Measurements from ENCODE around the gene NLRC5.

GRCh38 chr16:57042157-57043111 is 53.1 kb downstream of the NLRC5 start:
- TF ChIP-seq, protein P1, sequence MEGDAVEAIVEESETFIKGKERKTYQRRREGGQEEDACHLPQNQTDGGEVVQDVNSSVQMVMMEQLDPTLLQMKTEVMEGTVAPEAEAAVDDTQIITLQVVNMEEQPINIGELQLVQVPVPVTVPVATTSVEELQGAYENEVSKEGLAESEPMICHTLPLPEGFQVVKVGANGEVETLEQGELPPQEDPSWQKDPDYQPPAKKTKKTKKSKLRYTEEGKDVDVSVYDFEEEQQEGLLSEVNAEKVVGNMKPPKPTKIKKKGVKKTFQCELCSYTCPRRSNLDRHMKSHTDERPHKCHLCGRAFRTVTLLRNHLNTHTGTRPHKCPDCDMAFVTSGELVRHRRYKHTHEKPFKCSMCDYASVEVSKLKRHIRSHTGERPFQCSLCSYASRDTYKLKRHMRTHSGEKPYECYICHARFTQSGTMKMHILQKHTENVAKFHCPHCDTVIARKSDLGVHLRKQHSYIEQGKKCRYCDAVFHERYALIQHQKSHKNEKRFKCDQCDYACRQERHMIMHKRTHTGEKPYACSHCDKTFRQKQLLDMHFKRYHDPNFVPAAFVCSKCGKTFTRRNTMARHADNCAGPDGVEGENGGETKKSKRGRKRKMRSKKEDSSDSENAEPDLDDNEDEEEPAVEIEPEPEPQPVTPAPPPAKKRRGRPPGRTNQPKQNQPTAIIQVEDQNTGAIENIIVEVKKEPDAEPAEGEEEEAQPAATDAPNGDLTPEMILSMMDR (IDR thresholded peaks at IDR 0.05; ENCODE audit: insufficient read depth, low read depth, low read length), result no peak
- TF ChIP-seq EZH2 (IDR thresholded peaks at IDR 0.05; ENCODE audit: insufficient read depth, low read length), result no peak
